Right lobe of liver (tissue), 6 donors: Measurements from ENCODE around the gene KDM2B. TPM values are rescaled to one million over a fixed set of nuclear protein-coding genes. Genes with fewer than 3 reads are reported as not detected.
"Not testable (repeated sequence)": the region's sequence is repeated elsewhere in the genome, so short reads cannot be mapped to it uniquely, and the experiment has no call there.

Source experiments
- ATAC-seq, 4 donors: fragments of 200-7000 bp; cut with Tn5 transposase; one replicate each; pipeline ENCODE4 v1.9.1; 2020; ENCODE audit warnings: mild to moderate bottlenecking in 4 of 4, moderate library complexity in 4 of 4
- DNase-seq, 3 donors: peaks; one replicate each; pipeline ENCODE4 v3.0.0-alpha.2; 2020
- H3K27ac ChIP-seq, 3 donors: fragments of 200-600 bp; one replicate each; pipeline ENCODE4 v1.8.0; 2022
- H3K27me3 ChIP-seq, 2 donors: fragments of 200-600 bp; one replicate each; pipeline ENCODE4 v1.8.0; 2022
- H3K36me3 ChIP-seq, 4 donors: fragments of 200-600 bp; sonication (generic) in 1 of 4; one replicate each; pipeline versions ENCODE4 v1.5.1 to v1.8.0; 2017 to 2022; ENCODE audit warnings: control low read depth in 1 of 4
- H3K4me1 ChIP-seq, 4 donors: fragments of 200-600 bp; sonication (generic) in 1 of 4; one replicate each; pipeline versions ENCODE4 v1.5.1 to v1.8.0; 2017 to 2022; ENCODE audit warnings: control low read depth in 1 of 4
- H3K4me3 ChIP-seq, 3 donors: fragments of 200-600 bp; one replicate each; pipeline ENCODE4 v1.8.0; 2022
- H3K9me3 ChIP-seq, 4 donors: fragments of 200-600 bp; sonication (generic) in 1 of 4; one replicate each; pipeline versions ENCODE4 v1.5.1 to v1.8.0; 2017 to 2022; ENCODE audit warnings: control low read depth in 1 of 4
- CTCF ChIP-seq, 4 donors: fragments of 200-600 bp in 3 of 4; fragments of 450-650 bp in 1 of 4; IDR thresholded peaks; one replicate each; pipeline versions ENCODE4 v1.5.1 to v1.8.0; 2016 to 2022; ENCODE audit warnings: antibody characterized with exemption in 4 of 4, mild to moderate bottlenecking in 2 of 4
- POLR2A ChIP-seq: fragments of 450-650 bp; IDR thresholded peaks from one replicate; pipeline ENCODE4 v1.6.1; 2017; ENCODE audit warnings: antibody characterized with exemption, mild to moderate bottlenecking
- WGBS: methylation state at CpG from one replicate; pipeline ENCODE4 v1.1.6; 2018; ENCODE audit warnings: low coverage, low lambda C conversion rate; ENCODE audit not compliant: insufficient coverage; ENCODE audit errors: missing lambda C conversion rate; 5-methylcytosine and 5-hydroxymethylcytosine counted together
- intact Hi-C, 2 donors: fragments of 100-400 bp; cut with DNase I; formaldehyde crosslinking; loops; one replicate each; pipeline versions ENCODE4 v1.11.2 to v1.14.1; 2022
- total RNA-seq, 6 experiments: library from RNA; depleted of rRNA in 2 of 6; stranded (reverse); fragments of >200 nt in 2 of 6; fragmentation: NEBNext Ultra II Directional in 3 of 6; extraction: Animal tissue kit (Norgen Biotek cat#: 25700) in 3 of 6; gene quantifications; one replicate each; pipeline versions ENCODE4 v1.1.0 to v1.2.4, GENCODE V29; 2016 to 2023
- donor health status: DM: no; HTN: yes; CAD: no.
- donor health status: DM: no; HTN: no; CAD: no.
- donor health status: DM: no; HTN: no; CAD: no.
- donor health status: DM: no; HTN: yes; CAD: no.
- donor health status: DM: no; HTN: yes; CAD: no.

KDM2B gene
- total RNA-seq, 6 experiments from 2014 or later = 4.8 to 22.8 (median 9.8) TPM

- ATAC-seq (no peak), DNase-seq (no peak)
- no peaks in the 10 kb centered on the region for H3K9me3 ChIP-seq
- no peak overlapping the region for H3K27ac ChIP-seq
- no peaks in the 10 kb centered on the region for H3K36me3 ChIP-seq
- intact Hi-C loops = no loop called here
- no peak overlapping the region for H3K4me3 ChIP-seq
- TF ChIP-seq POLR2A = no peak
- no peak for TF ChIP-seq CTCF (IDR thresholded peaks at IDR 0.05)
- no peaks in the 10 kb centered on the region for H3K27me3 ChIP-seq
- 97% methylated on average over 3 of the region's 3 CpGs for WGBS
- no peaks in the 10 kb centered on the region for H3K4me1 ChIP-seq
Observed at GRCh38 chr12:121392325-121392716, 188.5 kb downstream of the KDM2B start.

GRCh38 chr12:121391619-121392324 is 189.1 kb downstream of the KDM2B start:
- ATAC-seq (peak; percentile 43 to 79 (median 62)), DNase-seq (no peak)
- TF ChIP-seq POLR2A (no peak), CTCF (IDR thresholded peaks at IDR 0.05) (no peak)
- Histone ChIP-seq H3K4me1 (no peaks in the 10 kb centered on the region), H3K9me3 (no peaks in the 10 kb centered on the region), H3K4me3 (no peak overlapping the region), H3K27ac (no peak overlapping the region), H3K27me3 (no peaks in the 10 kb centered on the region), H3K36me3 (no peaks in the 10 kb centered on the region)
- 47% methylated on average over 10 of the region's 10 CpGs for whole genome bisulfite sequencing
- intact Hi-C loops = no loop called here

DNA sequence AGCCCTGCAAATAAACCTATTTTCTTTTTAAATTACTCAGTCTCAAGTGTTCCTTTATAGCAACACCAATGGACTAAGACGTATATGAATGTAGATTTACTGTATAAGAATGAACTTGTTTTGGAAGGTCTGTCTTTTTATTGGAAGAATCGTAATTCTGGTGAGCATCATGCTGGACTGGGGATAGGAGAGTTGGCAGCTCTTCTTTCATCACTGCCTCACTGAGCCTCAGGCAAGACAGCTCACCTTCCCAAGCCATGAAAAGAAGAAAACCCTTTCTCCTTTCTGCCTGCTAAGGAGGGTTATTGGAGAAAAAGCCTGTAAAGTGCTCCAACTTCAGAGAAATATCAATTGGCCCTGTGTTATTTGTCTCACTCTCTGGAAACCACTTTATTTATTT is 190.0 kb downstream of the KDM2B start:
- TF ChIP-seq POLR2A (no peak), CTCF (IDR thresholded peaks at IDR 0.05) (no peak)
- intact Hi-C loops = no loop called here
- H3K36me3 ChIP-seq = no peaks in the 10 kb centered on the region
- DNase-seq (no peak), ATAC-seq (no peak)
- H3K27ac ChIP-seq = no peak overlapping the region
- H3K9me3 ChIP-seq = no peaks in the 10 kb centered on the region
- H3K27me3 ChIP-seq = no peaks in the 10 kb centered on the region
- WGBS = 95% methylated on average over 2 of the region's 2 CpGs
- no peaks in the 10 kb centered on the region for H3K4me1 ChIP-seq
- H3K4me3 ChIP-seq = no peak overlapping the region

GRCh38 chr12:121388421-121388981 is 192.3 kb downstream of the KDM2B start:
- intact Hi-C loops = no loop called here
- H3K27me3 ChIP-seq = no peaks in the 10 kb centered on the region
- no peak overlapping the region for H3K27ac ChIP-seq
- WGBS = 67% methylated on average over 3 of the region's 5 CpGs
- no peaks in the 10 kb centered on the region for H3K9me3 ChIP-seq
- TF ChIP-seq CTCF (IDR thresholded peaks at IDR 0.05) (no peak), POLR2A (no peak)
- H3K4me3 ChIP-seq = no peak overlapping the region
- DNase-seq = no peak
- no peaks in the 10 kb centered on the region for H3K36me3 ChIP-seq
- H3K4me1 ChIP-seq = no peaks in the 10 kb centered on the region
- ATAC-seq = no peak

DNA sequence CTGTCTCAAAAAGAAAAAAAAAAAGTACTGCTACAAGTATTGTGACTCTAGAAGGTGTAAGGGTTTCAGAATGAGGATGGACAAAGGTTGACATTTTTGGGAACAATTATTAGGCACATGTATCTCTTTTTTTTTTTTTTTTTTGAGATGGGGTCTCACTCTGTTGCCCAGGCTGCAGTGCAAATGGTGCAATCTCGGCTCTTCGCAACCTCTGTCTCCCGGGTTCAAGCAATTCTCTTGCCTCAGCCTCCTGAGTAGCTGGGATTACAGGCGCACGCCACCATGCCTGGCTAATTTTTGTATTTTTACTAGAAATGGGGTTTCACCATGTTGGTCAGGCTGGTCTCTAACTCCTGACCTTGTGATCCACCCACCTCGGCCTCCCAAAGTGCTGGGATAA is 195.9 kb downstream of the KDM2B start:
- ATAC-seq, DNase-seq, H3K4me1 ChIP-seq, H3K27me3 ChIP-seq, H3K27ac ChIP-seq, H3K36me3 ChIP-seq, H3K4me3 ChIP-seq, intact Hi-C loops, H3K9me3 ChIP-seq: not testable (repeated sequence)
- WGBS = 74% methylated on average over 5 of the region's 6 CpGs
